ENCODE data around the gene NFIA. TPM values are rescaled to one million over a fixed set of nuclear protein-coding genes. Genes with fewer than 3 reads are reported as not detected.
A peak's percentile ranks its signal among the peaks of the same experiment; 100 is the strongest.

Gene NFIA
- total and polyA plus RNA-seq, 9 of the 15 experiments (the other 6 are each of a cell fraction or from before 2014, with no cell fraction given): 5.3 to 24.9 (median 9.8) TPM

DNA sequence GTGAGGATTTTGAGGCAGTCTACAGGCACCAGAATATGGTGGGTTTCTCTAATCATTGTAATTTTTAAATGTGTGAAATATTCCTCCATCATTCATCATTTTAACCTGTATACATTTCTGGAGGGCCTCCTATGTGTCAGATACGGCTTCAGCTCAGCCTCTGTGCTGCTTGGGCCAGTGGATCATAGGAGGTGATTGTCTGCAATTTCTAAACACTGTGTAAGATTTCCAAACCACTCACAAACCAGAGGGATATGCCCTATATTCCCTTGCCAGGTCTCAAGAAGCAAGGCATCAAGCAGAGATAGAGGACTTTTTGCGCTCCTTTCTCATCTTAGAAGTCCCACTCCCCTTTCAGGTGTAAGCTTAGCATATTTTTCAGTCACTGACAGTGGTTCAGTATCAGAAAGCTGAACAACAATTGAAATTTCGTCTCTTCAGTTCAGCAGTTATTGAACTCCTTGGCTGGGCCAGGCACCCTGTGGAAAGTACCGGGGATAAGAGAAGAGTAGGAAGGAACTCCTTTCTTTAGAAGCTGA is 190.9 kb downstream of the NFIA start:
- peaks cover 65% of the 10 kb centered on the region for H3K79me2 ChIP-seq (ENCODE audit: control insufficient read depth, insufficient read depth, low read length)
- H3K27ac ChIP-seq (ENCODE audit: extremely low read depth, low read depth, low read length): 0 out of 3 replicates have a peak overlapping the region, but pooled peaks have one; percentile 7
- 69% methylated on average over 4 of the region's 4 CpGs for WGBS (ENCODE audit: insufficient coverage, low coverage, missing lambda C conversion rate)
- no peaks in the 10 kb centered on the region for H3K9me3 ChIP-seq (replicated peaks; ENCODE audit: control insufficient read depth, insufficient read depth, low read depth, low read length)
- POLR2A ChIA-PET: interaction anchor here (0.6 to 1.7 kb wide), 3 partner anchors 12 to 275 kb away, joined by 3 to 5 read pairs (median 4); no protein-coding TSS in a partner anchor
- CTCF ChIA-PET (ENCODE audit: low intra/inter-chr PET ratio): no interaction called here
- BruUV-seq (replicated peaks): no TSS peak
- in situ Hi-C loops (cut with MboI) (no loop called here), intact Hi-C loops (cut with micrococcal nuclease) (no loop called here)
- no peak overlapping the region for H3K4me2 ChIP-seq (ENCODE audit: insufficient read depth, low read length)
- peaks cover 5% of the 10 kb centered on the region for H3K36me3 ChIP-seq (ENCODE audit: control insufficient read depth, insufficient read depth, low read length)
- ATAC-seq: 0 out of 3 replicates have a peak, but pooled peaks have one; percentile 5
- no peak for DNase-seq (ENCODE audit: extremely low read depth in 1 of 4, low spot score in 3 of 4)
- H3K9ac ChIP-seq (ENCODE audit: insufficient read depth in 1 of 2, low read depth in 2 of 2, low read length in 2 of 2): no peak overlapping the region
- no peaks in the 10 kb centered on the region for H3K27me3 ChIP-seq (ENCODE audit: control insufficient read depth in 2 of 2, insufficient read depth in 2 of 2, low read length in 2 of 2)
- H3K9me1 ChIP-seq (ENCODE audit: control insufficient read depth, insufficient read depth, low read length): no peaks in the 10 kb centered on the region
- no peak for FAIRE-seq
- H4K20me1 ChIP-seq (replicated peaks; ENCODE audit: control insufficient read depth, insufficient read depth, low read length): no peaks in the 10 kb centered on the region
- H2AFZ ChIP-seq (ENCODE audit: low read depth, low read length): no peak overlapping the region
- H3K4me1 ChIP-seq (replicated peaks in 1 of 2; ENCODE audit: control insufficient read depth in 2 of 2, insufficient read depth in 2 of 2, low read length in 2 of 2): peaks cover 3 to 30% of the 10 kb centered on the region in 2 experiments; a peak in 4 of 5 replicates
- no peak overlapping the region for H3K4me3 ChIP-seq
- TF ChIP-seq NR2C2 (CRISPR knock-in tag; IDR thresholded peaks at IDR 0.05) (no peak), NR2C2 (tag; IDR thresholded peaks at IDR 0.05) (no peak), SPI1 (IDR thresholded peaks at IDR 0.05; ENCODE audit: borderline replicate concordance, low read depth, low read length) (no peak), HOXB6 (CRISPR knock-in tag; IDR thresholded peaks at IDR 0.05; ENCODE audit: borderline replicate concordance) (no peak), NR2F6 (CRISPR knock-in tag; IDR thresholded peaks at IDR 0.05) (no peak), EHMT2 (IDR thresholded peaks at IDR 0.05) (no peak), POLR2H (tag; IDR thresholded peaks at IDR 0.05; ENCODE audit: low read depth) (no peak), BCOR (IDR thresholded peaks at IDR 0.05) (no peak), MTA3 (IDR thresholded peaks at IDR 0.05; ENCODE audit: borderline replicate concordance) (no peak), LARP7 (IDR thresholded peaks at IDR 0.05) (no peak), FOXK1 (CRISPR knock-in tag; IDR thresholded peaks at IDR 0.05; ENCODE audit: borderline replicate concordance) (no peak), ZBTB17 (CRISPR knock-in tag; IDR thresholded peaks at IDR 0.05) (no peak), NCOA6 (IDR thresholded peaks at IDR 0.05) (no peak), CHD1 (IDR thresholded peaks at IDR 0.05; ENCODE audit: low read length) (no peak), RFX1 (IDR thresholded peaks at IDR 0.05) (no peak), ZNF12 (CRISPR knock-in tag; IDR thresholded peaks at IDR 0.05) (no peak), ARID1B (IDR thresholded peaks at IDR 0.05) (no peak)
- TF ChIP-seq, protein P1, sequence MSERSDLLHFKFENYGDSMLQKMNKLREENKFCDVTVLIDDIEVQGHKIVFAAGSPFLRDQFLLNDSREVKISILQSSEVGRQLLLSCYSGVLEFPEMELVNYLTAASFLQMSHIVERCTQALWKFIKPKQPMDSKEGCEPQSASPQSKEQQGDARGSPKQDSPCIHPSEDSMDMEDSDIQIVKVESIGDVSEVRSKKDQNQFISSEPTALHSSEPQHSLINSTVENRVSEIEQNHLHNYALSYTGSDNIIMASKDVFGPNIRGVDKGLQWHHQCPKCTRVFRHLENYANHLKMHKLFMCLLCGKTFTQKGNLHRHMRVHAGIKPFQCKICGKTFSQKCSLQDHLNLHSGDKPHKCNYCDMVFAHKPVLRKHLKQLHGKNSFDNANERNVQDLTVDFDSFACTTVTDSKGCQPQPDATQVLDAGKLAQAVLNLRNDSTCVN (CRISPR knock-in tag; IDR thresholded peaks at IDR 0.05): no peak
- TF ChIP-seq, protein P2, sequence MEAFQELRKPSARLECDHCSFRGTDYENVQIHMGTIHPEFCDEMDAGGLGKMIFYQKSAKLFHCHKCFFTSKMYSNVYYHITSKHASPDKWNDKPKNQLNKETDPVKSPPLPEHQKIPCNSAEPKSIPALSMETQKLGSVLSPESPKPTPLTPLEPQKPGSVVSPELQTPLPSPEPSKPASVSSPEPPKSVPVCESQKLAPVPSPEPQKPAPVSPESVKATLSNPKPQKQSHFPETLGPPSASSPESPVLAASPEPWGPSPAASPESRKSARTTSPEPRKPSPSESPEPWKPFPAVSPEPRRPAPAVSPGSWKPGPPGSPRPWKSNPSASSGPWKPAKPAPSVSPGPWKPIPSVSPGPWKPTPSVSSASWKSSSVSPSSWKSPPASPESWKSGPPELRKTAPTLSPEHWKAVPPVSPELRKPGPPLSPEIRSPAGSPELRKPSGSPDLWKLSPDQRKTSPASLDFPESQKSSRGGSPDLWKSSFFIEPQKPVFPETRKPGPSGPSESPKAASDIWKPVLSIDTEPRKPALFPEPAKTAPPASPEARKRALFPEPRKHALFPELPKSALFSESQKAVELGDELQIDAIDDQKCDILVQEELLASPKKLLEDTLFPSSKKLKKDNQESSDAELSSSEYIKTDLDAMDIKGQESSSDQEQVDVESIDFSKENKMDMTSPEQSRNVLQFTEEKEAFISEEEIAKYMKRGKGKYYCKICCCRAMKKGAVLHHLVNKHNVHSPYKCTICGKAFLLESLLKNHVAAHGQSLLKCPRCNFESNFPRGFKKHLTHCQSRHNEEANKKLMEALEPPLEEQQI (IDR thresholded peaks at IDR 0.05): no peak
